WTC11 (cell line): Measurements from ENCODE around the gene TMEM116.

Source experiments
- ATF6 ChIP-seq: sonication (generic); formaldehyde crosslinking; IDR thresholded peaks from 2 replicates; pipeline ENCODE4 v1.8.1; 2023; ENCODE audit warnings: mild to moderate bottlenecking, missing genetic modification reagents
- CREB1 ChIP-seq: sonication (generic); formaldehyde crosslinking; IDR thresholded peaks from 2 replicates; pipeline ENCODE4 v1.8.0; 2023; ENCODE audit warnings: mild to moderate bottlenecking, missing genetic modification reagents
- CTCF ChIP-seq: fragments of 200-600 bp; IDR thresholded peaks from 2 replicates; pipeline ENCODE4 v1.8.0; 2022; ENCODE audit warnings: antibody characterized with exemption
- E2F5 ChIP-seq: sonication (generic); formaldehyde crosslinking; IDR thresholded peaks from 2 replicates; pipeline ENCODE4 v1.8.1; 2022; ENCODE audit warnings: mild to moderate bottlenecking, moderate library complexity, missing genetic modification reagents
- NR3C1 ChIP-seq: sonication (generic); formaldehyde crosslinking; conservative IDR thresholded peaks from 2 replicates; pipeline ENCODE4 v1.8.1; 2023; ENCODE audit warnings: low read depth, mild to moderate bottlenecking, missing genetic modification reagents

GRCh38 chr12:111905502-111905901 is 107.5 kb downstream of the TMEM116 start:
- TF ChIP-seq CTCF = no peak
- TF ChIP-seq ATF6 (CRISPR knock-in tag) = no peak
- no peak for TF ChIP-seq NR3C1 (CRISPR knock-in tag)
- TF ChIP-seq E2F5 = no peak
- TF ChIP-seq CREB1 = no peak
